Measurements from ENCODE around the gene LRRC14B. TPM values are rescaled to one million over a fixed set of nuclear protein-coding genes. Genes with fewer than 3 reads are reported as not detected.
"Not testable (repeated sequence)": the region's sequence is repeated elsewhere in the genome, so short reads cannot be mapped to it uniquely, and the experiment has no call there.

The LRRC14B gene
- total RNA-seq, 1 experiment from 2014 or later, result 0.82 TPM

DNA sequence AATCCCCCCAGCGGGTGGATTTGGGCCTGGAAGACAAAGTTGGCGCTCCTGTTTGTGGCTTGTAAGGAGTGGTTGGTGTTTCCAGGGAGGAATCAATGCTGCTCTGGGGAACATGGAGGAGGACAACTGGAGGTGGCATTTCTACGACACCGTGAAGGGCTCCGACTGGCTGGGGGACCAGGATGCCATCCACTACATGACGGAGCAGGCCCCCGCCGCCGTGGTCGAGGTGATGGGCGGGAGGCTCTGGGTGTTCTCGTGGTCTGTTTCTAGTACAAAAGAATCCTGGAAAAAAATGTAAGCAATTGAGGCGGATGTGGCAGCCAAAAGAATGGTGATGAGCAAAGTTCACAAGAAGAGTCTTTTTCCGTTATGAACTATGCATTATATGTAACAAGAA is 34.0 kb downstream of the LRRC14B start:
- peaks cover 13% of the 10 kb centered on the region for H3K36me3 ChIP-seq (ENCODE audit: control insufficient read depth, insufficient read depth, low read length)
- no peak for DNase-seq (ENCODE audit: low read depth, low spot score)
- ChIA-PET CTCF (no interaction called here), POLR2A (no interaction called here)
- H3K9me3 ChIP-seq (ENCODE audit: control insufficient read depth, insufficient read depth, low read depth, low read length), result no peaks in the 10 kb centered on the region
- no peak for ATAC-seq
- H3K27me3 ChIP-seq (ENCODE audit: control insufficient read depth, insufficient read depth, low read length), result no peaks in the 10 kb centered on the region
- H3K4me1 ChIP-seq (ENCODE audit: control insufficient read depth, insufficient read depth, low read length), result peaks cover 8% of the 10 kb centered on the region; the same call in 1 of the 2 replicates
- intact Hi-C loops (cut with micrococcal nuclease; ENCODE audit: unreplicated experiment) (no loop called here), in situ Hi-C loops (cut with HindIII; ENCODE audit: low pct_unique_long_range_greater_than_20kb, low sequenced_read_pairs) (no loop called here)
- TF ChIP-seq POLR2AphosphoS5 (IDR thresholded peaks at IDR 0.05; ENCODE audit: low read depth, low read length) (no peak), SIN3A (IDR thresholded peaks at IDR 0.05; ENCODE audit: borderline replicate concordance, insufficient read depth, low read depth, low read length) (no peak), TCF7L2 (IDR thresholded peaks at IDR 0.05; ENCODE audit: low read depth, low read length) (no peak)
- TF ChIP-seq, protein P1, sequence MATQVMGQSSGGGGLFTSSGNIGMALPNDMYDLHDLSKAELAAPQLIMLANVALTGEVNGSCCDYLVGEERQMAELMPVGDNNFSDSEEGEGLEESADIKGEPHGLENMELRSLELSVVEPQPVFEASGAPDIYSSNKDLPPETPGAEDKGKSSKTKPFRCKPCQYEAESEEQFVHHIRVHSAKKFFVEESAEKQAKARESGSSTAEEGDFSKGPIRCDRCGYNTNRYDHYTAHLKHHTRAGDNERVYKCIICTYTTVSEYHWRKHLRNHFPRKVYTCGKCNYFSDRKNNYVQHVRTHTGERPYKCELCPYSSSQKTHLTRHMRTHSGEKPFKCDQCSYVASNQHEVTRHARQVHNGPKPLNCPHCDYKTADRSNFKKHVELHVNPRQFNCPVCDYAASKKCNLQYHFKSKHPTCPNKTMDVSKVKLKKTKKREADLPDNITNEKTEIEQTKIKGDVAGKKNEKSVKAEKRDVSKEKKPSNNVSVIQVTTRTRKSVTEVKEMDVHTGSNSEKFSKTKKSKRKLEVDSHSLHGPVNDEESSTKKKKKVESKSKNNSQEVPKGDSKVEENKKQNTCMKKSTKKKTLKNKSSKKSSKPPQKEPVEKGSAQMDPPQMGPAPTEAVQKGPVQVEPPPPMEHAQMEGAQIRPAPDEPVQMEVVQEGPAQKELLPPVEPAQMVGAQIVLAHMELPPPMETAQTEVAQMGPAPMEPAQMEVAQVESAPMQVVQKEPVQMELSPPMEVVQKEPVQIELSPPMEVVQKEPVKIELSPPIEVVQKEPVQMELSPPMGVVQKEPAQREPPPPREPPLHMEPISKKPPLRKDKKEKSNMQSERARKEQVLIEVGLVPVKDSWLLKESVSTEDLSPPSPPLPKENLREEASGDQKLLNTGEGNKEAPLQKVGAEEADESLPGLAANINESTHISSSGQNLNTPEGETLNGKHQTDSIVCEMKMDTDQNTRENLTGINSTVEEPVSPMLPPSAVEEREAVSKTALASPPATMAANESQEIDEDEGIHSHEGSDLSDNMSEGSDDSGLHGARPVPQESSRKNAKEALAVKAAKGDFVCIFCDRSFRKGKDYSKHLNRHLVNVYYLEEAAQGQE (IDR thresholded peaks at IDR 0.05; ENCODE audit: insufficient read depth in 1 of 2, low read depth in 2 of 2, low read length in 1 of 2), result no peak
- TF ChIP-seq, protein P2, sequence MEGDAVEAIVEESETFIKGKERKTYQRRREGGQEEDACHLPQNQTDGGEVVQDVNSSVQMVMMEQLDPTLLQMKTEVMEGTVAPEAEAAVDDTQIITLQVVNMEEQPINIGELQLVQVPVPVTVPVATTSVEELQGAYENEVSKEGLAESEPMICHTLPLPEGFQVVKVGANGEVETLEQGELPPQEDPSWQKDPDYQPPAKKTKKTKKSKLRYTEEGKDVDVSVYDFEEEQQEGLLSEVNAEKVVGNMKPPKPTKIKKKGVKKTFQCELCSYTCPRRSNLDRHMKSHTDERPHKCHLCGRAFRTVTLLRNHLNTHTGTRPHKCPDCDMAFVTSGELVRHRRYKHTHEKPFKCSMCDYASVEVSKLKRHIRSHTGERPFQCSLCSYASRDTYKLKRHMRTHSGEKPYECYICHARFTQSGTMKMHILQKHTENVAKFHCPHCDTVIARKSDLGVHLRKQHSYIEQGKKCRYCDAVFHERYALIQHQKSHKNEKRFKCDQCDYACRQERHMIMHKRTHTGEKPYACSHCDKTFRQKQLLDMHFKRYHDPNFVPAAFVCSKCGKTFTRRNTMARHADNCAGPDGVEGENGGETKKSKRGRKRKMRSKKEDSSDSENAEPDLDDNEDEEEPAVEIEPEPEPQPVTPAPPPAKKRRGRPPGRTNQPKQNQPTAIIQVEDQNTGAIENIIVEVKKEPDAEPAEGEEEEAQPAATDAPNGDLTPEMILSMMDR (IDR thresholded peaks at IDR 0.05), result no peak
- BruUV-seq (replicated peaks), result no TSS peak
- H3K4me3 ChIP-seq (ENCODE audit: low read depth in 2 of 2, low read length in 2 of 2), result no peak overlapping the region
- no peak overlapping the region for H3K27ac ChIP-seq (ENCODE audit: low read length)

DNA sequence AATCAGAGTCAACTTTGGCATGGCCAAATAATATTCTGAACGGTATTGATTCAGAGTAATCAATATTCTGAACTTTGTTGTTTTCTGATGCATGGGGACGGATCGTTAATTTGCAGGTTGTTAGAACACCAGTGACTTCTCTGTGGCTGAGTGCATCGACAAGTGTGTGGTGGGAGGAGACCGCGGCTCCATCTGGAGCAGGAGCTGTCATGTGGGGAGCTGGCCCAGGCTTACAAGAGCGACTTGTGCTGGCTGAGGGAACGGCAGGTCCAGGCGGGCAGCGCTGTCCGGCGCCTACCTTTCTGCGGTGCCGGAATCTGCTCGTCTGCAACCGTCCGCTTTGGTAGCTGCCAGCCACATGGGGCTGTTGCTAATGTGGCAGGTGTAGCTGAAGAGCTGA is 36.1 kb downstream of the LRRC14B start:
- peaks cover 13% of the 10 kb centered on the region for H3K36me3 ChIP-seq (ENCODE audit: control insufficient read depth, insufficient read depth, low read length)
- H3K9me3 ChIP-seq (ENCODE audit: control insufficient read depth, insufficient read depth, low read depth, low read length); CTCF ChIA-PET; H3K4me1 ChIP-seq (ENCODE audit: control insufficient read depth, insufficient read depth, low read length); H3K4me3 ChIP-seq (ENCODE audit: low read depth in 2 of 2, low read length in 2 of 2); intact Hi-C loops (cut with micrococcal nuclease; ENCODE audit: unreplicated experiment); in situ Hi-C loops (cut with HindIII; ENCODE audit: low pct_unique_long_range_greater_than_20kb, low sequenced_read_pairs); BruUV-seq (replicated peaks); H3K27me3 ChIP-seq (ENCODE audit: control insufficient read depth, insufficient read depth, low read length); POLR2A ChIA-PET; ATAC-seq; DNase-seq (ENCODE audit: low read depth, low spot score); H3K27ac ChIP-seq (ENCODE audit: low read length): not testable (repeated sequence)

DNA sequence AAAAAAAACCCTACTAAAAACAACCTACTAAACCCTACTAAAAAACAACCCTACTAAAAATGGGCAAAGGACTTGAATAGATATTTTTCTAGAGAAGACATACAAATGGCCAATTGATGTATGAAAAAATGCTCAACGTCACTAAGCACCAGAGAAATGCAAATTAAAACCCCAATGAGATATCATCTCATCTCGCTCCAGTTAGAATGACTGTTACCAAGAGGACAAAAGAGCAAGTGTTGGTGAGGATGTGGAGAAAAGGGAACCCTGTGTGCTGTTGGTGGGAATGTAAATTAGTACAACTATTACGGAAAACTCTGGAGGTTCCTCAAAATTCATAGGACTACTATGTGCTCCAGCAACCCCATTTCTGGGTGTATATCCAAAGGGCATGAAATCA is 37.6 kb downstream of the LRRC14B start:
- POLR2A ChIA-PET, result no interaction called here
- TF ChIP-seq POLR2AphosphoS5 (IDR thresholded peaks at IDR 0.05; ENCODE audit: low read depth, low read length) (no peak), TCF7L2 (IDR thresholded peaks at IDR 0.05; ENCODE audit: low read depth, low read length) (no peak)
- TF ChIP-seq, protein P2 (IDR thresholded peaks at IDR 0.05), result no peak
- TF ChIP-seq, protein P1 (IDR thresholded peaks at IDR 0.05; ENCODE audit: insufficient read depth in 1 of 2, low read depth in 2 of 2, low read length in 1 of 2), result no peak
- in situ Hi-C loops (cut with HindIII; ENCODE audit: low pct_unique_long_range_greater_than_20kb, low sequenced_read_pairs) (no loop called here), intact Hi-C loops (cut with micrococcal nuclease; ENCODE audit: unreplicated experiment) (no loop called here)
- Histone ChIP-seq H3K9me3 (ENCODE audit: control insufficient read depth, insufficient read depth, low read depth, low read length) (no peaks in the 10 kb centered on the region), H3K27me3 (ENCODE audit: control insufficient read depth, insufficient read depth, low read length) (no peaks in the 10 kb centered on the region), H3K4me3 (ENCODE audit: low read depth in 2 of 2, low read length in 2 of 2) (no peak overlapping the region), H3K4me1 (ENCODE audit: control insufficient read depth, insufficient read depth, low read length) (no peaks in the 10 kb centered on the region), H3K36me3 (ENCODE audit: control insufficient read depth, insufficient read depth, low read length) (peaks cover 13% of the 10 kb centered on the region), H3K27ac (ENCODE audit: low read length) (no peak overlapping the region)
- DNase-seq (ENCODE audit: low read depth, low spot score) (no peak), ATAC-seq (no peak)
- no TSS peak for BruUV-seq (replicated peaks)
- CTCF ChIA-PET, result no interaction called here
